Measurements from ENCODE around the gene UTP4.

Gene UTP4

GRCh38 chr16:69188236-69188549 is 55.7 kb downstream of the UTP4 start:
- no peak overlapping the region for H4K91ac ChIP-seq (ENCODE audit: low read depth, low read length)
- H4K8ac ChIP-seq (ENCODE audit: low read depth, low read length): no peak overlapping the region
- H3K9ac ChIP-seq (ENCODE audit: low read length): peak overlapping the region; percentile 80
- peak overlapping the region; percentile 82 for H3K4ac ChIP-seq (ENCODE audit: low read depth, low read length)
- no CpG with 5 or more reads among the region's 5 CpGs for WGBS (ENCODE audit: extremely low coverage, insufficient coverage, insufficient read length)
- no peak overlapping the region for H3K18ac ChIP-seq (ENCODE audit: low read length)
- no peaks in the 10 kb centered on the region for H3K36me3 ChIP-seq (ENCODE audit: control insufficient read depth in 1 of 2, insufficient read depth in 2 of 2, low read length in 2 of 2)
- no peak overlapping the region for H2AK5ac ChIP-seq (ENCODE audit: low read length)
- no peak overlapping the region for H2BK12ac ChIP-seq (ENCODE audit: low read length)
- no peak for DNase-seq
- H3K14ac ChIP-seq (ENCODE audit: low read length): no peak overlapping the region
- no peaks in the 10 kb centered on the region for H3K27me3 ChIP-seq (ENCODE audit: insufficient read depth, low read length)
- no peak overlapping the region for H2BK5ac ChIP-seq (ENCODE audit: low read depth, low read length, poor library complexity)
- no peak overlapping the region for H2AFZ ChIP-seq (ENCODE audit: insufficient read depth, low read length, poor library complexity)
- H3K4me2 ChIP-seq (ENCODE audit: low read length): peak overlapping the region; percentile 73
- no peak overlapping the region for H2BK120ac ChIP-seq (ENCODE audit: insufficient read depth, low read length, poor library complexity)
- peaks cover 2% of the 10 kb centered on the region for H3K79me2 ChIP-seq (ENCODE audit: control insufficient read depth, insufficient read depth, low read length, poor library complexity)
- H3K23ac ChIP-seq (ENCODE audit: low read length): no peak overlapping the region
- H3K27ac ChIP-seq (ENCODE audit: low read depth, low read length): no peak overlapping the region
- peak overlapping the region; percentile 86 for H3K4me3 ChIP-seq (ENCODE audit: low read depth, low read length)
- peaks cover 7% of the 10 kb centered on the region for H3K79me1 ChIP-seq (ENCODE audit: low read length)
- no peak overlapping the region for H4K12ac ChIP-seq (ENCODE audit: low read depth, low read length)
- peaks cover 2 to 9% of the 10 kb centered on the region in 2 experiments for H3K4me1 ChIP-seq (ENCODE audit: control insufficient read depth in 1 of 2, insufficient read depth in 2 of 2, low read length in 2 of 2)
- H3K9me3 ChIP-seq (ENCODE audit: insufficient read depth, low read depth, low read length): no peaks in the 10 kb centered on the region

- H3K9me3 ChIP-seq (ENCODE audit: insufficient read depth, low read depth, low read length): no peaks in the 10 kb centered on the region
- H2BK5ac ChIP-seq (ENCODE audit: low read depth, low read length, poor library complexity): no peak overlapping the region
These were observed 56.3 kb downstream of the UTP4 start for GRCh38 chr16:69188716-69189115.

GRCh38 chr16:69190046-69190588 is 57.7 kb downstream of the UTP4 start:
- WGBS (ENCODE audit: extremely low coverage, insufficient coverage, insufficient read length): no CpG with 5 or more reads among the region's 2 CpGs
- no peak for DNase-seq
- H2BK5ac ChIP-seq (ENCODE audit: low read depth, low read length, poor library complexity): no peak overlapping the region

More at GRCh38 chr16:69188716-69189115, 56.3 kb downstream of the UTP4 start:
- no peak overlapping the region for H2BK120ac ChIP-seq (ENCODE audit: insufficient read depth, low read length, poor library complexity)
- H2AK5ac ChIP-seq (ENCODE audit: low read length): no peak overlapping the region
- peaks cover 2% of the 10 kb centered on the region for H3K79me2 ChIP-seq (ENCODE audit: control insufficient read depth, insufficient read depth, low read length, poor library complexity)
- no peak overlapping the region for H4K8ac ChIP-seq (ENCODE audit: low read depth, low read length)
- no peak overlapping the region for H3K14ac ChIP-seq (ENCODE audit: low read length)
- H3K79me1 ChIP-seq (ENCODE audit: low read length): peaks cover 7% of the 10 kb centered on the region
- peak overlapping the region; percentile 14 for H3K4me2 ChIP-seq (ENCODE audit: low read length)
- no peak overlapping the region for H4K12ac ChIP-seq (ENCODE audit: low read depth, low read length)
- H3K36me3 ChIP-seq (ENCODE audit: control insufficient read depth in 1 of 2, insufficient read depth in 2 of 2, low read length in 2 of 2): no peaks in the 10 kb centered on the region
- no peak overlapping the region for H3K9ac ChIP-seq (ENCODE audit: low read length)
- no peak overlapping the region for H3K4ac ChIP-seq (ENCODE audit: low read depth, low read length)
- DNase-seq: peak; percentile 18 to 30
- no peak overlapping the region for H3K23ac ChIP-seq (ENCODE audit: low read length)
- peaks cover 2 to 7% of the 10 kb centered on the region in 2 experiments for H3K4me1 ChIP-seq (ENCODE audit: control insufficient read depth in 1 of 2, insufficient read depth in 2 of 2, low read length in 2 of 2)
- no peak overlapping the region for H2BK12ac ChIP-seq (ENCODE audit: low read length)
- H2AFZ ChIP-seq (ENCODE audit: insufficient read depth, low read length, poor library complexity): no peak overlapping the region
- H3K27ac ChIP-seq (ENCODE audit: low read depth, low read length): no peak overlapping the region
- H3K27me3 ChIP-seq (ENCODE audit: insufficient read depth, low read length): no peaks in the 10 kb centered on the region
- H3K18ac ChIP-seq (ENCODE audit: low read length): no peak overlapping the region
- no peak overlapping the region for H4K91ac ChIP-seq (ENCODE audit: low read depth, low read length)
- no peak overlapping the region for H3K4me3 ChIP-seq (ENCODE audit: low read depth, low read length)
- 100% methylated on average over 2 of the region's 5 CpGs for WGBS (ENCODE audit: extremely low coverage, insufficient coverage, insufficient read length)

GRCh38 chr16:69190598-69190997 is 58.1 kb downstream of the UTP4 start:
- no peak overlapping the region for H2BK5ac ChIP-seq (ENCODE audit: low read depth, low read length, poor library complexity)
- no peak for DNase-seq
- H4K12ac ChIP-seq (ENCODE audit: low read depth, low read length): no peak overlapping the region

More at GRCh38 chr16:69190046-69190588, 57.7 kb downstream of the UTP4 start:
- H4K91ac ChIP-seq (ENCODE audit: low read depth, low read length): no peak overlapping the region
- H3K27me3 ChIP-seq (ENCODE audit: insufficient read depth, low read length): no peaks in the 10 kb centered on the region
- H4K12ac ChIP-seq (ENCODE audit: low read depth, low read length): no peak overlapping the region
- H3K9ac ChIP-seq (ENCODE audit: low read length): no peak overlapping the region
- no peak overlapping the region for H3K4me3 ChIP-seq (ENCODE audit: low read depth, low read length)
- H3K18ac ChIP-seq (ENCODE audit: low read length): no peak overlapping the region
- H3K4me2 ChIP-seq (ENCODE audit: low read length): no peak overlapping the region
- H2BK12ac ChIP-seq (ENCODE audit: low read length): no peak overlapping the region
- H3K4me1 ChIP-seq (ENCODE audit: control insufficient read depth in 1 of 2, insufficient read depth in 2 of 2, low read length in 2 of 2): peaks cover 2 to 6% of the 10 kb centered on the region in 2 experiments
- H3K4ac ChIP-seq (ENCODE audit: low read depth, low read length): no peak overlapping the region
- H3K14ac ChIP-seq (ENCODE audit: low read length): no peak overlapping the region
- no peak overlapping the region for H3K27ac ChIP-seq (ENCODE audit: low read depth, low read length)
- H2AK5ac ChIP-seq (ENCODE audit: low read length): no peak overlapping the region
- no peak overlapping the region for H2AFZ ChIP-seq (ENCODE audit: insufficient read depth, low read length, poor library complexity)
- no peaks in the 10 kb centered on the region for H3K36me3 ChIP-seq (ENCODE audit: control insufficient read depth in 1 of 2, insufficient read depth in 2 of 2, low read length in 2 of 2)
- H3K79me1 ChIP-seq (ENCODE audit: low read length): peaks cover 7% of the 10 kb centered on the region
- H4K8ac ChIP-seq (ENCODE audit: low read depth, low read length): no peak overlapping the region
- H3K23ac ChIP-seq (ENCODE audit: low read length): no peak overlapping the region
- H3K9me3 ChIP-seq (ENCODE audit: insufficient read depth, low read depth, low read length): no peaks in the 10 kb centered on the region
- H3K79me2 ChIP-seq (ENCODE audit: control insufficient read depth, insufficient read depth, low read length, poor library complexity): peaks cover 2% of the 10 kb centered on the region
- H2BK120ac ChIP-seq (ENCODE audit: insufficient read depth, low read length, poor library complexity): no peak overlapping the region

More at GRCh38 chr16:69190598-69190997, 58.1 kb downstream of the UTP4 start:
- Histone ChIP-seq H3K79me1 (ENCODE audit: low read length) (peaks cover 7% of the 10 kb centered on the region), H4K91ac (ENCODE audit: low read depth, low read length) (no peak overlapping the region), H3K27me3 (ENCODE audit: insufficient read depth, low read length) (no peaks in the 10 kb centered on the region), H3K79me2 (ENCODE audit: control insufficient read depth, insufficient read depth, low read length, poor library complexity) (peaks cover 2% of the 10 kb centered on the region), H3K9me3 (ENCODE audit: insufficient read depth, low read depth, low read length) (no peaks in the 10 kb centered on the region), H3K27ac (ENCODE audit: low read depth, low read length) (no peak overlapping the region), H3K4ac (ENCODE audit: low read depth, low read length) (no peak overlapping the region), H2AFZ (ENCODE audit: insufficient read depth, low read length, poor library complexity) (no peak overlapping the region), H2BK120ac (ENCODE audit: insufficient read depth, low read length, poor library complexity) (no peak overlapping the region), H3K18ac (ENCODE audit: low read length) (no peak overlapping the region), H3K23ac (ENCODE audit: low read length) (no peak overlapping the region), H2BK12ac (ENCODE audit: low read length) (no peak overlapping the region), H3K36me3 (ENCODE audit: control insufficient read depth in 1 of 2, insufficient read depth in 2 of 2, low read length in 2 of 2) (no peaks in the 10 kb centered on the region), H3K14ac (ENCODE audit: low read length) (no peak overlapping the region), H3K9ac (ENCODE audit: low read length) (no peak overlapping the region), H3K4me2 (ENCODE audit: low read length) (no peak overlapping the region), H2AK5ac (ENCODE audit: low read length) (no peak overlapping the region), H3K4me1 (ENCODE audit: control insufficient read depth in 1 of 2, insufficient read depth in 2 of 2, low read length in 2 of 2) (peaks cover 2 to 6% of the 10 kb centered on the region in 2 experiments), H3K4me3 (ENCODE audit: low read depth, low read length) (no peak overlapping the region), H4K8ac (ENCODE audit: low read depth, low read length) (no peak overlapping the region)
- no CpG with 5 or more reads among the region's 3 CpGs for WGBS (ENCODE audit: extremely low coverage, insufficient coverage, insufficient read length)
